Transverse colon (tissue), 4 donors: ENCODE measurements around the gene UBL3. TPM values are rescaled to one million over a fixed set of nuclear protein-coding genes. Genes with fewer than 3 reads are reported as not detected.

Source experiments
- DNase-seq: peaks from one replicate; pipeline ENCODE4 v3.0.0-alpha.2; 2019
- H3K27ac ChIP-seq, 4 donors: fragments of 200-600 bp; sonication (generic); 2 replicates each; pipeline ENCODE4 v1.5.1; 2016 to 2018; ENCODE audit warnings: inconsistent platforms in 4 of 4
- H3K27me3 ChIP-seq: fragments of 200-600 bp; sonication (generic); 2 replicates; pipeline ENCODE4 v1.5.1; 2017; ENCODE audit warnings: inconsistent platforms
- H3K36me3 ChIP-seq, 4 donors: fragments of 200-600 bp; sonication (generic); 2 replicates each; pipeline ENCODE4 v1.5.1; 2017 to 2019; ENCODE audit warnings: inconsistent platforms in 4 of 4
- H3K4me1 ChIP-seq, 4 donors: fragments of 200-600 bp; sonication (generic); 2 replicates each; pipeline ENCODE4 v1.5.1; 2017 to 2020; ENCODE audit warnings: inconsistent platforms in 4 of 4
- H3K4me3 ChIP-seq, 4 donors: fragments of 200-600 bp; sonication (generic); 1 replicate in 1 of 4; 2 replicates in 3 of 4; pipeline versions ENCODE4 v1.5.1 to v1.6.1; 2017 to 2019; ENCODE audit warnings: inconsistent platforms in 4 of 4
- H3K9me3 ChIP-seq, 2 donors: fragments of 200-600 bp; sonication (generic); 2 replicates each; pipeline ENCODE4 v1.5.1; 2017 to 2019; ENCODE audit warnings: inconsistent platforms in 2 of 2
- CTCF ChIP-seq, 5 experiments: fragments of 200-600 bp in 3 of 5; fragments of 450-650 bp in 2 of 5; sonication (generic) in 3 of 5; IDR thresholded peaks; 1 replicate in 2 of 5; 2 replicates in 3 of 5; pipeline ENCODE4 v1.5.1; 2016 to 2017; ENCODE audit warnings: antibody characterized with exemption in 5 of 5, inconsistent platforms in 3 of 5, mild to moderate bottlenecking in 2 of 5, moderate library complexity in 1 of 5
- EP300 ChIP-seq: sonication (generic); formaldehyde crosslinking; IDR thresholded peaks from one replicate; pipeline ENCODE4 v1.6.1; 2017; ENCODE audit warnings: antibody characterized with exemption, low read depth
- POLR2A ChIP-seq: fragments of 450-650 bp; IDR thresholded peaks from one replicate; pipeline ENCODE4 v1.6.1; 2016; ENCODE audit warnings: antibody characterized with exemption, mild to moderate bottlenecking, moderate library complexity
- POLR2AphosphoS5 ChIP-seq, 3 donors: sonication (generic); formaldehyde crosslinking; IDR thresholded peaks; one replicate each; pipeline ENCODE4 v1.6.1; 2016; ENCODE audit warnings: antibody characterized with exemption in 3 of 3
- WGBS, 2 donors: methylation state at CpG; one replicate each; pipeline ENCODE4 v1.1.5; 2018; ENCODE audit warnings: low coverage in 1 of 2; 5-methylcytosine and 5-hydroxymethylcytosine counted together
- in situ Hi-C, 4 donors: fragments of 200-750 bp; cut with MboI; loops; one replicate each; pipeline versions ENCODE4 v1.15.0 to v1.15.1; 2017; ENCODE audit warnings: low sequenced_read_pairs in 3 of 4, low pct_ligation_motif_present in 1 of 4, low pct_unique_long_range_greater_than_20kb in 1 of 4
- intact Hi-C: fragments of 100-400 bp; cut with DNase I; formaldehyde crosslinking; loops from one replicate; pipeline ENCODE4 v1.15.1; 2023; ENCODE audit warnings: low total_unique reads
- total RNA-seq, 4 donors: library from RNA; depleted of rRNA; stranded (reverse); fragments of >200 nt; gene quantifications; one replicate each; pipeline ENCODE4 v1.1.0, GENCODE V29; 2016

Gene UBL3
- total RNA-seq, 4 donors from 2014 or later: 8.8 to 77.1 (median 60.0) TPM

GRCh38 chr13:29858667-29859066 is 8.2 kb upstream of the UBL3 start:
- Histone ChIP-seq H3K36me3 (no peaks in the 10 kb centered on the region), H3K9me3 (no peaks in the 10 kb centered on the region), H3K27me3 (no peaks in the 10 kb centered on the region), H3K27ac (no peak overlapping the region), H3K4me1 (peaks cover 0 to 9% (median 0%) of the 10 kb centered on the region in 4 donors), H3K4me3 (no peak overlapping the region)
- in situ Hi-C loops (no loop called here), intact Hi-C loops (loop anchor here (10.0 kb wide), 1 partner anchor 264 kb away; the partner anchor contains the start of gene SLC7A1)
- TF ChIP-seq CTCF (IDR thresholded peaks at IDR 0.05): no peak
- TF ChIP-seq POLR2AphosphoS5 (IDR thresholded peaks at IDR 0.05): no peak
- TF ChIP-seq POLR2A: no peak
- TF ChIP-seq EP300: no peak
- DNase-seq: no peak
- WGBS, 2 donors: 81 to 88% methylated on average over 4 of the region's 4 CpGs

- intact Hi-C loops: loop anchor here (10.0 kb wide), 1 partner anchor 263 kb away; the partner anchor contains the start of gene SLC7A1
- H3K9me3 ChIP-seq: no peaks in the 10 kb centered on the region
- 35 to 38% methylated on average over 1 of the region's 1 CpG for WGBS, 2 donors
- H3K27me3 ChIP-seq: no peaks in the 10 kb centered on the region
- DNase-seq: no peak
- no peak for TF ChIP-seq EP300
- no peak for TF ChIP-seq POLR2A
- TF ChIP-seq CTCF (IDR thresholded peaks at IDR 0.05): no peak
- no peak for TF ChIP-seq POLR2AphosphoS5 (IDR thresholded peaks at IDR 0.05)
- H3K4me1 ChIP-seq: peaks cover 0 to 9% (median 0%) of the 10 kb centered on the region in 4 donors
- no peak overlapping the region for H3K27ac ChIP-seq
- in situ Hi-C loops: no loop called here
- no peak overlapping the region for H3K4me3 ChIP-seq
- no peaks in the 10 kb centered on the region for H3K36me3 ChIP-seq
These were observed 7.8 kb upstream of the UBL3 start for GRCh38 chr13:29858231-29858630.

DNA sequence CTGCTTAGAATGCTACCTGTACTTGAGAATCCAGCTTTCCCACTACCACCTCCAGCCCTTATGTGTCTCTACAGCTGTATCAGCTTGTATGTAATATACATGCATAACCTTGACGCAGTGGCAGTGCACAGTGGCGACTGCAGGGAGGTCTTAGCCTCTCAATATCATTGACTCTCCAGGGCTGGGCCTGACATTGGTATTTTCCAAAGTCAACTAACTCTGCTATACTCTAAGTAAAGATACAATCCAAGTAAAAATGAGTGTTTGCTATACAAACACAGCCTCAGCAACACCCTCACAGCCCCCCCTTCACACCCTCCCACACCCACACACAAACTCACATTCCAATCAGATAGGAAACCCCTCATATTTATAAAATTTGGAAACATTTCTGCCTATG is 6.7 kb upstream of the UBL3 start:
- intact Hi-C loops (loop anchor here (10.0 kb wide), 1 partner anchor 262 kb away; the partner anchor contains the start of gene SLC7A1), in situ Hi-C loops (no loop called here)
- Histone ChIP-seq H3K27ac (no peak overlapping the region), H3K36me3 (no peaks in the 10 kb centered on the region), H3K4me1 (peaks cover 0 to 9% (median 0%) of the 10 kb centered on the region in 4 donors), H3K9me3 (no peaks in the 10 kb centered on the region), H3K27me3 (no peaks in the 10 kb centered on the region), H3K4me3 (no peak overlapping the region)
- DNase-seq: no peak
- WGBS, 2 donors: 95 to 100% methylated on average over 2 of the region's 2 CpGs
- TF ChIP-seq CTCF (IDR thresholded peaks at IDR 0.05): no peak
- no peak for TF ChIP-seq EP300
- TF ChIP-seq POLR2AphosphoS5 (IDR thresholded peaks at IDR 0.05): no peak
- no peak for TF ChIP-seq POLR2A

- H3K27me3 ChIP-seq: no peaks in the 10 kb centered on the region
- peaks cover 0 to 9% (median 0%) of the 10 kb centered on the region in 4 donors for H3K4me1 ChIP-seq
- intact Hi-C loops: loop anchor here (10.0 kb wide), 1 partner anchor 262 kb away; the partner anchor contains the start of gene SLC7A1
- TF ChIP-seq CTCF (IDR thresholded peaks at IDR 0.05): no peak
- H3K4me3 ChIP-seq: no peak overlapping the region
- no peak overlapping the region for H3K27ac ChIP-seq
- no peaks in the 10 kb centered on the region for H3K9me3 ChIP-seq
- no peaks in the 10 kb centered on the region for H3K36me3 ChIP-seq
- in situ Hi-C loops: no loop called here
- DNase-seq: no peak
- WGBS, 2 donors: 84 to 95% methylated on average over 2 of the region's 2 CpGs
These were observed 6.0 kb upstream of the UBL3 start for GRCh38 chr13:29856426-29856825.
